Measurements from ENCODE around the gene B3GLCT.

DNA sequence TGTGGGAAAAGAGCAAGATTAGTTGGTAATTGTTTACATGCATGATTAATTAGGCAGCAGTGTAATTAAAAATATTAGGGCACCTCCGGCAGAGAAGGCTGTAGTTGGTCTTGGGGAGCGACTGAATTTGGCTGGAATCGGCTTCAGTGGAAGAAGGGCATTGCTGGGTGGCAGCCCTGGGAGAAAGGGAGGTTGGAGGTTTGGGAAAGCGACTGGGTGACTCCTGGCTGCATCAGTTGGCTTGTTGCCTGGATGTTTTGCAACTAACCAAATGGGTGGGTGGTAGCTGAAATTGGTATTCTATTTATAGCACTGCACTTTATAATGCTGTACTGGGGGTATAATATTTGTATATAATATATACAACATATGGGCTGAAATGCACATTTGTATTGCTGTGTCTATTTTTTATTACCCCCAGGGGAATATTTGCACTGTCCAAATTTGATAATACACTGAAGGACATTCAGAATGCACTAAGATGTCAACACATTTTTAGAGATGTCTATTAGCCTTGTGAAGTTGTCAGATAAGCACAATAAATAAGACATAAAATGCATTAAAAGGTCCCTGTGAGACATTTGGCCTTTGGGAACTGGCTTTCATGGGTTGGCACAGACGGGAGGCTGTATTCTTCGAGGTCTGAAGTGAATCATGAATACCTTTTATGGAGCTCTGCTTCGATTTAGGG is 1.7 kb downstream of the B3GLCT start:
- no peak for TF ChIP-seq EP300 (IDR thresholded peaks at IDR 0.05; ENCODE audit: borderline replicate concordance in 1 of 2, low read depth in 1 of 2, low read length in 1 of 2)
- TF ChIP-seq RAD21 (IDR thresholded peaks at IDR 0.05; ENCODE audit: low read length) = no peak
- no peak for TF ChIP-seq CTCF (IDR thresholded peaks at IDR 0.05)
- TF ChIP-seq, protein P1, sequence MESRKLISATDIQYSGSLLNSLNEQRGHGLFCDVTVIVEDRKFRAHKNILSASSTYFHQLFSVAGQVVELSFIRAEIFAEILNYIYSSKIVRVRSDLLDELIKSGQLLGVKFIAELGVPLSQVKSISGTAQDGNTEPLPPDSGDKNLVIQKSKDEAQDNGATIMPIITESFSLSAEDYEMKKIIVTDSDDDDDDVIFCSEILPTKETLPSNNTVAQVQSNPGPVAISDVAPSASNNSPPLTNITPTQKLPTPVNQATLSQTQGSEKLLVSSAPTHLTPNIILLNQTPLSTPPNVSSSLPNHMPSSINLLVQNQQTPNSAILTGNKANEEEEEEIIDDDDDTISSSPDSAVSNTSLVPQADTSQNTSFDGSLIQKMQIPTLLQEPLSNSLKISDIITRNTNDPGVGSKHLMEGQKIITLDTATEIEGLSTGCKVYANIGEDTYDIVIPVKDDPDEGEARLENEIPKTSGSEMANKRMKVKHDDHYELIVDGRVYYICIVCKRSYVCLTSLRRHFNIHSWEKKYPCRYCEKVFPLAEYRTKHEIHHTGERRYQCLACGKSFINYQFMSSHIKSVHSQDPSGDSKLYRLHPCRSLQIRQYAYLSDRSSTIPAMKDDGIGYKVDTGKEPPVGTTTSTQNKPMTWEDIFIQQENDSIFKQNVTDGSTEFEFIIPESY (IDR thresholded peaks at IDR 0.05; ENCODE audit: borderline replicate concordance, low read depth) = no peak
- no peak for TF ChIP-seq FOXJ3 (CRISPR knock-in tag; IDR thresholded peaks at IDR 0.05)
- no peak for TF ChIP-seq TAF1 (IDR thresholded peaks at IDR 0.05; ENCODE audit: borderline replicate concordance, low read depth, low read length)
- TF ChIP-seq SIN3A (IDR thresholded peaks at IDR 0.05; ENCODE audit: borderline replicate concordance, low read depth, low read length) = no peak
- no peak for TF ChIP-seq TEAD4 (IDR thresholded peaks at IDR 0.05; ENCODE audit: borderline replicate concordance, insufficient read depth)
- TF ChIP-seq, protein P2, sequence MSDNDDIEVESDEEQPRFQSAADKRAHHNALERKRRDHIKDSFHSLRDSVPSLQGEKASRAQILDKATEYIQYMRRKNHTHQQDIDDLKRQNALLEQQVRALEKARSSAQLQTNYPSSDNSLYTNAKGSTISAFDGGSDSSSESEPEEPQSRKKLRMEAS (IDR thresholded peaks at IDR 0.05; ENCODE audit: low read depth) = no peak
- TF ChIP-seq POLR2AphosphoS5 (IDR thresholded peaks at IDR 0.05; ENCODE audit: low read depth, low read length) = no peak
- no peak for TF ChIP-seq YY1 (IDR thresholded peaks at IDR 0.05; ENCODE audit: low read depth)
- TF ChIP-seq, protein P3, sequence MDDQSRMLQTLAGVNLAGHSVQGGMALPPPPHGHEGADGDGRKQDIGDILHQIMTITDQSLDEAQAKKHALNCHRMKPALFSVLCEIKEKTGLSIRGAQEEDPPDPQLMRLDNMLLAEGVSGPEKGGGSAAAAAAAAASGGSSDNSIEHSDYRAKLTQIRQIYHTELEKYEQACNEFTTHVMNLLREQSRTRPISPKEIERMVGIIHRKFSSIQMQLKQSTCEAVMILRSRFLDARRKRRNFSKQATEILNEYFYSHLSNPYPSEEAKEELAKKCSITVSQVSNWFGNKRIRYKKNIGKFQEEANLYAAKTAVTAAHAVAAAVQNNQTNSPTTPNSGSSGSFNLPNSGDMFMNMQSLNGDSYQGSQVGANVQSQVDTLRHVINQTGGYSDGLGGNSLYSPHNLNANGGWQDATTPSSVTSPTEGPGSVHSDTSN (IDR thresholded peaks at IDR 0.05) = no peak
- no peak for TF ChIP-seq MXI1 (IDR thresholded peaks at IDR 0.05; ENCODE audit: low read depth, low read length)
